ENCODE measurements around the gene GRIFIN. TPM values are rescaled to one million over a fixed set of nuclear protein-coding genes. Genes with fewer than 3 reads are reported as not detected.

The GRIFIN gene
- total RNA-seq, 1 donor from 2014 or later = not detected

DNA sequence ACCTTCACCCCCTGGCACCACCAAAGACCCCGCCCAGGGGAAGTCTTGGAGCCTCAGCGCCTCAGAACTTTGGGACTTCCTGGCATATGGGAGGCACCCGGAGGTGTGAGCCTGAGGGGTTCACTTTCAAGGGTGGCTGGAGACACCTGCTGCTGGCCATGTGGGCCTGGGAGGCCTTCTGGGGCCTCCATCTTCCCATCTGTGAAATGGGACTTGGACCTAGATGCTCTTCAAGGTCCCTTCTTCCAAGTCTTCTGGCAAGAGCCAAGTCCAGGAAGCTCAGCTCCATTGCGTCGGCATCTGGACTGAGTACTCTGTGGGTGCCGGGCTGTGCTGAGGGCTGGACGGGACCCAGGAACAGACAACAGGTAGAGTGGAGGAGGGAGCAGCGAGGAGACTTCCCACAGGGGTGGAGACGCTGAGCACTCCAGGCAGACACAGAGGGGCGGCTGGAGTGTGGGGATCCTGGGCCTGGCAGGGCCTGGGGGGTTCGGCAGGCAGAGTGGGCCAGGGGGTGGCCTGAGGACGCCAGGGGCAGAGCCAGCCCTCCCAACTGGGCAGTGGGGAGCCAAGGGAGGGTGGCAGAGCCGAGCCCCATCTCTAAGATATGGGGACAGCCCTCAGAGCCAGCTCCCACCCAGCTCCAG lies 34.1 kb upstream of the GRIFIN start:
- peak overlapping the region; percentile 95 for H3K27ac Mint-ChIP-seq
- no peak for DNase-seq
- H3K4me1 Mint-ChIP-seq = peaks cover 67% of the 10 kb centered on the region
- POLR2A ChIA-PET = interaction anchor here (0.6 to 7.0 kb wide), 21 partner anchors 9 to 273 kb away, joined by 3 to 304 read pairs (median 7); partner anchors contain the start of genes BRAT1, IQCE, LFNG and TTYH3
- H3K36me3 Mint-ChIP-seq (ENCODE audit: low read depth) = no peaks in the 10 kb centered on the region
- CTCF ChIA-PET = interaction anchor here (1.4 to 2.2 kb wide), 4 partner anchors 10 to 200 kb away, joined by 4 to 10 read pairs (median 6); no protein-coding TSS in a partner anchor
- intact Hi-C loops (cut with micrococcal nuclease) = loop anchor here (5.0 kb wide), 1 partner anchor 108 kb away; the partner anchor contains the start of gene CHST12
- ATAC-seq (ENCODE audit: low read depth) = no peak
- H3K4me3 Mint-ChIP-seq = peak overlapping the region; percentile 77
- TF ChIP-seq CTCF (IDR thresholded peaks at IDR 0.05) = no peak
- H3K27me3 Mint-ChIP-seq = no peaks in the 10 kb centered on the region
- H3K9me3 Mint-ChIP-seq = no peaks in the 10 kb centered on the region

GRCh38 chr7:2509298-2509906 lies 33.2 kb upstream of the GRIFIN start:
- peaks cover 67% of the 10 kb centered on the region for H3K4me1 Mint-ChIP-seq
- intact Hi-C loops (cut with micrococcal nuclease) = loop anchor here (2.0 kb wide), 1 partner anchor 33 kb away; the partner anchor contains the start of gene GRIFIN
- TF ChIP-seq CTCF (IDR thresholded peaks at IDR 0.05) = no peak
- DNase-seq = no peak
- H3K27me3 Mint-ChIP-seq = no peaks in the 10 kb centered on the region
- H3K9me3 Mint-ChIP-seq = no peaks in the 10 kb centered on the region
- H3K27ac Mint-ChIP-seq = peak overlapping the region; percentile 95
- ATAC-seq (ENCODE audit: low read depth) = no peak
- no peaks in the 10 kb centered on the region for H3K36me3 Mint-ChIP-seq (ENCODE audit: low read depth)
- H3K4me3 Mint-ChIP-seq = peak overlapping the region; percentile 65
- ChIA-PET POLR2A (interaction anchor here (1.4 to 7.0 kb wide), 5 partner anchors 13 to 200 kb away, joined by 3 to 304 read pairs (median 12); partner anchors contain the start of genes LFNG and TTYH3), CTCF (interaction anchor here (0.8 to 1.4 kb wide), 2 partner anchors 20 to 51 kb away, joined by 3 read pairs; no protein-coding TSS in a partner anchor)

GRCh38 chr7:2508327-2509215 lies 32.4 kb upstream of the GRIFIN start:
- no peaks in the 10 kb centered on the region for H3K36me3 Mint-ChIP-seq (ENCODE audit: low read depth)
- ChIA-PET POLR2A (interaction anchor here (0.5 to 7.0 kb wide), 8 partner anchors 10 to 201 kb away, joined by 3 to 304 read pairs (median 4); partner anchors contain the start of genes LFNG and TTYH3), CTCF (interaction anchor here (0.8 to 1.4 kb wide), 2 partner anchors 21 to 52 kb away, joined by 3 read pairs; no protein-coding TSS in a partner anchor)
- H3K4me3 Mint-ChIP-seq = peak overlapping the region; percentile 65
- peaks cover 68% of the 10 kb centered on the region for H3K4me1 Mint-ChIP-seq
- H3K27me3 Mint-ChIP-seq = no peaks in the 10 kb centered on the region
- no peaks in the 10 kb centered on the region for H3K9me3 Mint-ChIP-seq
- intact Hi-C loops (cut with micrococcal nuclease) = loop anchor here (1.0 to 2.0 kb wide), 2 partner anchors 32 to 125 kb away; partner anchors contain the start of gene GRIFIN
- TF ChIP-seq CTCF (IDR thresholded peaks at IDR 0.05) = no peak
- DNase-seq (peak; percentile 62), ATAC-seq (ENCODE audit: low read depth) (peak; percentile 51)
- H3K27ac Mint-ChIP-seq = peak overlapping the region; percentile 95

DNA sequence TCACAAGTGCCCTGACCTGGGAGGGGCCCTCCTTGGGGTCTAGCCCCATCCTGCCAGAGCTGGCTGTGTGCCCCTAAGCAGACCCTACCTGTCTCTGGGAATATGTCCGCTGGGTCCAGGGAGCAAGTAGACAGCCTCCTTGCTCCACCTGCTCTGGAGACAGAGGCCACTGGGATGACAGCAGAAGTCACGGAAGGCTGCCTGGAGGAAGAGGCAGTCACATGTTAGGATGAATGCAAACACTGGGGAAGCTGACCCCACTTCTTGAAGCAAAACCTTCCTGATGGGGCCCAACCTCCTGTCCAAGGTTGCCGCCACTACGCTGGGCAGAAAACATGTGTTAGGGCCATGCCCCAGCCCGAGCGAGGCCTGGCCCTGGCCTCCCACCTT lies 31.7 kb upstream of the GRIFIN start:
- Mint-ChIP-seq H3K9me3 (no peaks in the 10 kb centered on the region), H3K27me3 (no peaks in the 10 kb centered on the region), H3K36me3 (ENCODE audit: low read depth) (no peaks in the 10 kb centered on the region), H3K27ac (peak overlapping the region; percentile 95), H3K4me1 (peaks cover 61% of the 10 kb centered on the region), H3K4me3 (no peak overlapping the region)
- intact Hi-C loops (cut with micrococcal nuclease) = loop anchor here (1.0 to 2.0 kb wide), 2 partner anchors 31 to 125 kb away; partner anchors contain the start of gene GRIFIN
- ChIA-PET POLR2A (interaction anchor here (2.1 to 7.0 kb wide), 3 partner anchors 14 to 202 kb away, joined by 12 to 304 read pairs (median 240); partner anchors contain the start of gene LFNG), CTCF (interaction anchor here (1.4 kb wide), 1 partner anchor 22 kb away, joined by 3 read pairs; no protein-coding TSS in a partner anchor)
- TF ChIP-seq CTCF (IDR thresholded peaks at IDR 0.05) = no peak
- no peak for DNase-seq
- ATAC-seq (ENCODE audit: low read depth) = no peak

Data from activated B cell treated with CpG ODN at 0.5 μM for 24 hours (primary cell).